Measurements from ENCODE around the gene NAGLU.

Gene NAGLU

GRCh38 chr17:42564815-42565522, 28.9 kb downstream of the NAGLU start:
- no peak for DNase-seq (ENCODE audit: low read depth, low spot score)

- no peak for DNase-seq (ENCODE audit: low read depth, low spot score)
Observed at GRCh38 chr17:42565523-42566214, 29.6 kb downstream of the NAGLU start.

- no peak for DNase-seq (ENCODE audit: low read depth, low spot score)
Observed at GRCh38 chr17:42566215-42566882, 30.3 kb downstream of the NAGLU start.

- peak; percentile 72 for DNase-seq (ENCODE audit: low read depth, low spot score)
Observed at GRCh38 chr17:42566883-42567573, 31.0 kb downstream of the NAGLU start, which contains the start of gene MLX. Gene MLX, plus strand, starts transcription at chr17:42567100. Its CDS starts 25 bp downstream, at chr17:42567125.

- DNase-seq (ENCODE audit: low read depth, low spot score): no peak
Observed at GRCh38 chr17:42568341-42569111, 32.5 kb downstream of the NAGLU start.

- no peak for DNase-seq (ENCODE audit: low read depth, low spot score)
Observed at GRCh38 chr17:42571435-42572225, 35.6 kb downstream of the NAGLU start.

GRCh38 chr17:42573095-42573494, 37.1 kb downstream of the NAGLU start:
- no peak for DNase-seq (ENCODE audit: low read depth, low spot score)

GRCh38 chr17:42574463-42574862, 38.4 kb downstream of the NAGLU start:
- DNase-seq (ENCODE audit: low read depth, low spot score): no peak

GRCh38 chr17:42577140-42577531, 41.1 kb downstream of the NAGLU start:
- no peak for DNase-seq (ENCODE audit: low read depth, low spot score)

GRCh38 chr17:42577532-42578281, 41.7 kb downstream of the NAGLU start, which contains the start of gene PSMC3IP:
Gene PSMC3IP, minus strand, starts transcription at chr17:42577729. Its CDS starts 43 bp downstream, at chr17:42577686.
- DNase-seq (ENCODE audit: low read depth, low spot score): peak; percentile 74

GRCh38 chr17:42578282-42578869, 42.3 kb downstream of the NAGLU start:
- no peak for DNase-seq (ENCODE audit: low read depth, low spot score)

- DNase-seq (ENCODE audit: low read depth, low spot score): no peak
Observed at GRCh38 chr17:42579794-42580551, 43.9 kb downstream of the NAGLU start.

GRCh38 chr17:42581744-42582270, 45.8 kb downstream of the NAGLU start:
- DNase-seq (ENCODE audit: low read depth, low spot score): no peak

- no peak for DNase-seq (ENCODE audit: low read depth, low spot score)
Observed at GRCh38 chr17:42584880-42585279, 48.8 kb downstream of the NAGLU start.

- no peak for DNase-seq (ENCODE audit: low read depth, low spot score)
Observed at GRCh38 chr17:42585353-42585752, 49.3 kb downstream of the NAGLU start.

- no peak for DNase-seq (ENCODE audit: low read depth, low spot score)
Observed at GRCh38 chr17:42586514-42587230, 50.6 kb downstream of the NAGLU start.

GRCh38 chr17:42590886-42591285, 54.8 kb downstream of the NAGLU start:
- DNase-seq (ENCODE audit: low read depth, low spot score): no peak
